GM21447 (cell line): ENCODE results near the gene ASTN2.

Experiments
- ATAC-seq: cut with Tn5 transposase; IDR thresholded peaks from one replicate; pipeline ENCODE4 v1.9.1; 2021; ENCODE audit not compliant: unreplicated experiment

ASTN2 gene

GRCh38 chr9:117123729-117124128, 291.1 kb downstream of the ASTN2 start:
- ATAC-seq, result no peak

- no peak for ATAC-seq
Measured at GRCh38 chr9:117122953-117123352, 291.9 kb downstream of the ASTN2 start.

GRCh38 chr9:117122102-117122501, 292.8 kb downstream of the ASTN2 start:
- no peak for ATAC-seq

GRCh38 chr9:117121316-117121715, 293.5 kb downstream of the ASTN2 start:
- ATAC-seq, result no peak

- ATAC-seq, result no peak
Measured at GRCh38 chr9:117120061-117120460, 294.8 kb downstream of the ASTN2 start.

- peak; percentile 72 for ATAC-seq
Measured at GRCh38 chr9:117116084-117116483, 298.8 kb downstream of the ASTN2 start.

- ATAC-seq, result no peak
Measured at GRCh38 chr9:117114768-117115167, 300.1 kb downstream of the ASTN2 start.

GRCh38 chr9:117104716-117105495, 310.0 kb downstream of the ASTN2 start:
- no peak for ATAC-seq

GRCh38 chr9:117104206-117104605, 310.7 kb downstream of the ASTN2 start:
- no peak for ATAC-seq

- ATAC-seq, result no peak
Measured at GRCh38 chr9:117103438-117104110, 311.3 kb downstream of the ASTN2 start.

GRCh38 chr9:117101008-117101407, 313.8 kb downstream of the ASTN2 start:
- no peak for ATAC-seq

GRCh38 chr9:117098331-117098730, 316.5 kb downstream of the ASTN2 start:
- no peak for ATAC-seq

- ATAC-seq, result no peak
Measured at GRCh38 chr9:117097761-117098160, 317.1 kb downstream of the ASTN2 start.

GRCh38 chr9:117096138-117096537, 318.7 kb downstream of the ASTN2 start:
- no peak for ATAC-seq

- ATAC-seq, result no peak
Measured at GRCh38 chr9:117095081-117095480, 319.8 kb downstream of the ASTN2 start.

GRCh38 chr9:117093891-117094844, 320.7 kb downstream of the ASTN2 start:
- ATAC-seq, result no peak

GRCh38 chr9:117092582-117092981, 322.3 kb downstream of the ASTN2 start:
- ATAC-seq, result no peak

GRCh38 chr9:117091529-117091928, 323.3 kb downstream of the ASTN2 start:
- ATAC-seq, result no peak

- ATAC-seq, result no peak
Measured at GRCh38 chr9:117088786-117089185, 326.1 kb downstream of the ASTN2 start.

- ATAC-seq, result no peak
Measured at GRCh38 chr9:117088140-117088539, 326.7 kb downstream of the ASTN2 start.

- no peak for ATAC-seq
Measured at GRCh38 chr9:117084221-117084620, 330.6 kb downstream of the ASTN2 start.
